Parathyroid adenoma (tissue), 2 donors: ENCODE data around the gene FTSJ3.

Experiments
- H2AFZ ChIP-seq: fragments of 300-600 bp; sonication (generic); one replicate; pipeline ENCODE4 v1.7.0; 2017; ENCODE audit warnings: antibody characterized with exemption, mild to moderate bottlenecking
- H3K27ac ChIP-seq: fragments of 300-600 bp; sonication (generic); one replicate; pipeline ENCODE4 v1.7.0; 2017
- H3K27me3 ChIP-seq: fragments of 300-600 bp; sonication (generic); one replicate; pipeline ENCODE4 v1.7.0; 2017; ENCODE audit warnings: low read length; ENCODE audit not compliant: control insufficient read depth, insufficient read depth
- H3K36me3 ChIP-seq: fragments of 300-600 bp; sonication (generic); one replicate; pipeline ENCODE4 v1.7.0; 2017; ENCODE audit warnings: low read length; ENCODE audit not compliant: control insufficient read depth, insufficient read depth
- H3K4me1 ChIP-seq: fragments of 300-600 bp; sonication (generic); one replicate; pipeline ENCODE4 v1.7.0; 2017; ENCODE audit warnings: control low read depth
- H3K4me2 ChIP-seq: fragments of 300-600 bp; sonication (generic); one replicate; pipeline ENCODE4 v1.7.0; 2017; ENCODE audit warnings: low read length
- H3K4me3 ChIP-seq: fragments of 300-600 bp; sonication (generic); one replicate; pipeline ENCODE4 v1.7.0; 2017; ENCODE audit warnings: low read depth, low read length
- H3K79me2 ChIP-seq: fragments of 300-600 bp; sonication (generic); one replicate; pipeline ENCODE4 v1.7.0; 2017; ENCODE audit warnings: control low read depth
- H3K9ac ChIP-seq: fragments of 300-600 bp; sonication (generic); one replicate; pipeline ENCODE4 v1.7.0; 2017; ENCODE audit warnings: mild to moderate bottlenecking
- H3K9me3 ChIP-seq: fragments of 300-600 bp; sonication (generic); one replicate; pipeline ENCODE4 v1.7.0; 2017; ENCODE audit warnings: low read length; ENCODE audit not compliant: control insufficient read depth
- CTCF ChIP-seq: fragments of 300-600 bp; sonication (generic); IDR thresholded peaks from one replicate; pipeline ENCODE4 v1.7.0; 2017; ENCODE audit warnings: antibody characterized with exemption, mild to moderate bottlenecking
- donor health status: primary hyperparathyroidism.

Gene FTSJ3

DNA sequence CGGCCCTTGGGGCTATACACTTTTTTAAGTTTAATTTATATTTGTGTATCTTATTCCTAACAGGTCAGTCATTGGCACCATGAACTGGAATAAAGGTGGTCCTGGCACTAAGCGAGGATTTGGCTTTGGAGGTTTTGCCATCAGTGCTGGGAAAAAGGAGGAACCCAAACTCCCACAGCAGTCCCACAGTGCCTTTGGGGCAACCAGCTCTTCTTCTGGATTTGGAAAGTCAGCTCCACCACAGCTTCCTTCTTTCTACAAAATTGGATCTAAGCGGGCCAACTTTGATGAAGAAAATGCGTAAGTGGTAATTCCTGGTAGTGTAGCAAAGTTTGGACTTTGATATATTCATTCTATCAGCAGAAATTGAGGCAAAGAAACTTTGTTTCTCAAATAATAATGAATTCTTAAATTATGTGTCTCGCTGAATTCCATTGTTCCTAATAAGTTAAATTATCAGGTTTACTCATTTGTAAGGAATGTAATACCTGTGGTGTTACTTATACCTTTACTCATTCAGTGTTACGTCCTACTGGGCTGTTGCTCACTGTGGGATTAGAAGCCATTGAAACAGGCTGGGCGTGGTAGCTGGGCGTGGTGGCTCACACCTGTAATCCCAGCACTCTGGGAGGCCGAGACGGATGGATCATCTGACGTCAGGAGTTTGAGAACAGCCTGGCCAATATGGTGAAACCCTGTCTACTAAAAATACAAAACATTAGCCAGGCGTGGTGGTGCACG lies 40.3 kb downstream of the FTSJ3 start:
- Histone ChIP-seq H3K36me3 (no peaks in the 10 kb centered on the region), H3K9me3 (no peaks in the 10 kb centered on the region)
- TF ChIP-seq CTCF: no peak

GRCh38 chr17:63786117-63786516 lies 41.3 kb downstream of the FTSJ3 start:
- no peak overlapping the region for H3K9ac ChIP-seq
- H3K36me3 ChIP-seq: no peaks in the 10 kb centered on the region
- no peak overlapping the region for H3K4me3 ChIP-seq
- H3K4me1 ChIP-seq: peaks cover 5% of the 10 kb centered on the region
- no peaks in the 10 kb centered on the region for H3K9me3 ChIP-seq
- H3K27ac ChIP-seq: no peak overlapping the region
- H2AFZ ChIP-seq: no peak overlapping the region
- H3K27me3 ChIP-seq: no peaks in the 10 kb centered on the region
- no peak for TF ChIP-seq CTCF
- peaks cover 49% of the 10 kb centered on the region for H3K79me2 ChIP-seq
- H3K4me2 ChIP-seq: no peak overlapping the region

More for the DNA sequence above, 40.3 kb downstream of the FTSJ3 start:
- H3K27ac ChIP-seq: no peak overlapping the region
- no peak overlapping the region for H3K4me2 ChIP-seq
- H3K4me1 ChIP-seq: peaks cover 5% of the 10 kb centered on the region
- H3K4me3 ChIP-seq: no peak overlapping the region
- H3K9ac ChIP-seq: no peak overlapping the region
- no peaks in the 10 kb centered on the region for H3K27me3 ChIP-seq
- peaks cover 42% of the 10 kb centered on the region for H3K79me2 ChIP-seq
- H2AFZ ChIP-seq: no peak overlapping the region

DNA sequence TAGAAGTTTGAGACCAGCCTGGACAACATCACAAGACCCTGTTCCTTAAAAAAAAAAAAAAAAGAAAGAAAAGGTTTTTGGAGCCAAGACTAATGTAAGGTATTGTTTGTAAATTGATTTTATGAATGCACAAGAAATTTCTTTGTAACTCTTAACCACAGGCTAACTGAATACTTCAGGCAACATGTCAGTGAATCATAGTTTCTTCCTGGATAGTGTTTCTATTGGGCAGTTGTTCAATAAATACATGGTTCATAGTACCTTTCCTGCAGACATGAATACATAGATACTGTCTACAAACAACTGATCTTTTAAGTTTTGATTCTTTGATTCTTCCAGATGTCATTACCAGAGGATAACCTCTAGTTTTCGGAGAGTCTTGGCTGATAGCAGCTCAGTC lies 41.9 kb downstream of the FTSJ3 start:
- no peaks in the 10 kb centered on the region for H3K36me3 ChIP-seq
- no peak overlapping the region for H3K4me2 ChIP-seq
- H2AFZ ChIP-seq: no peak overlapping the region
- no peak overlapping the region for H3K4me3 ChIP-seq
- no peaks in the 10 kb centered on the region for H3K27me3 ChIP-seq
- no peaks in the 10 kb centered on the region for H3K9me3 ChIP-seq
- H3K4me1 ChIP-seq: peaks cover 5% of the 10 kb centered on the region
- H3K9ac ChIP-seq: no peak overlapping the region
- H3K79me2 ChIP-seq: peaks cover 54% of the 10 kb centered on the region
- no peak for TF ChIP-seq CTCF
- H3K27ac ChIP-seq: no peak overlapping the region

DNA sequence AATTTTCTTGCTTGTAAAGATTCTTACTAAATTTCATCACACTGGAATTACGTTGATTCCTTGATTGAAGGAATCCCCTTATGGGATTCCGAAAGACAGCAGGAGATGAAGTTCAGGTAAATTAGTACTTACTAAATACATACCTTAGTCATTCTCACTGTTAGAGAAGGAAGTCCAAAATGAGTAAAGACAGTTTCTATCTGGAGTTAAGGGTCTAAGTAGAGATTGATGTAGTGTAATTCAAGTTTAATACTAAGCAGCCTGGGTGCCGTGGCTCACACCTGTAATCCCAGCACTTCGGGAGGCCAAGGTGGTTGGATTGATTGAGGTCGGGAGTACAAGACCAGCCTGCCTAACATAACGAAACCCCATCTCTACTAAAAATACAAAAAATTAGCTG lies 43.9 kb downstream of the FTSJ3 start:
- H3K4me2 ChIP-seq: no peak overlapping the region
- no peaks in the 10 kb centered on the region for H3K9me3 ChIP-seq
- H3K4me1 ChIP-seq: peaks cover 8% of the 10 kb centered on the region
- no peak overlapping the region for H3K27ac ChIP-seq
- no peak overlapping the region for H3K4me3 ChIP-seq
- H3K9ac ChIP-seq: no peak overlapping the region
- peaks cover 66% of the 10 kb centered on the region for H3K79me2 ChIP-seq
- H3K27me3 ChIP-seq: no peaks in the 10 kb centered on the region
- no peaks in the 10 kb centered on the region for H3K36me3 ChIP-seq
- TF ChIP-seq CTCF: no peak
- no peak overlapping the region for H2AFZ ChIP-seq

GRCh38 chr17:63780928-63781327 lies 46.5 kb downstream of the FTSJ3 start:
- Histone ChIP-seq H3K4me1 (peaks cover 12% of the 10 kb centered on the region), H3K36me3 (no peaks in the 10 kb centered on the region), H2AFZ (no peak overlapping the region), H3K9me3 (no peaks in the 10 kb centered on the region), H3K27me3 (no peaks in the 10 kb centered on the region), H3K9ac (no peak overlapping the region), H3K4me2 (no peak overlapping the region), H3K4me3 (no peak overlapping the region), H3K79me2 (peaks cover 79% of the 10 kb centered on the region), H3K27ac (no peak overlapping the region)
- TF ChIP-seq CTCF: no peak
